NCI-H146 (cell line): Measurements from ENCODE around the gene ERMP1.

Experiments used
- DNase-seq: peaks from one replicate; lab custom pipeline; 2025; lab: John Stamatoyannopoulos, UW

Gene ERMP1

GRCh38 chr9:5852987-5853386 lies 20.1 kb upstream of the ERMP1 start:
- no peak for DNase-seq

DNA sequence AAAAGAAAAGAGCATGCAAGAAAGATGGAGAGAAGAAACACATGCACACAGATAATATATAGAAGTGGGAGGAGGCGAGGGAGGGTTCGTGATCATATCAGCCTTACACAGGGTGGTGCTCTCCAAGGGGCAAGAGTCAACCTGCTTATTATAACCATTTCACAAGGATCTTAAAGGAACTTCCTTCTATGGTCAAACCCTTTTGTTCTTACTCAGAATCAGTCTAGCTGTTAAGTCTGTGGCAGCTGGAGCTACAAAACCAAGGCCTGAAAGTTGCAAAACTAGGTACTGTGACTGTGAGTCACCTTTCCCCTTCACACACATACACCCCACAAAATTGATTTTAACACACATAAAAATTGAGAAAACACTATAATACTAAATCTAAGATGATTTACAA lies 18.5 kb upstream of the ERMP1 start:
- no peak for DNase-seq

- DNase-seq = no peak
Measured at GRCh38 chr9:5850724-5851122, 17.8 kb upstream of the ERMP1 start.

DNA sequence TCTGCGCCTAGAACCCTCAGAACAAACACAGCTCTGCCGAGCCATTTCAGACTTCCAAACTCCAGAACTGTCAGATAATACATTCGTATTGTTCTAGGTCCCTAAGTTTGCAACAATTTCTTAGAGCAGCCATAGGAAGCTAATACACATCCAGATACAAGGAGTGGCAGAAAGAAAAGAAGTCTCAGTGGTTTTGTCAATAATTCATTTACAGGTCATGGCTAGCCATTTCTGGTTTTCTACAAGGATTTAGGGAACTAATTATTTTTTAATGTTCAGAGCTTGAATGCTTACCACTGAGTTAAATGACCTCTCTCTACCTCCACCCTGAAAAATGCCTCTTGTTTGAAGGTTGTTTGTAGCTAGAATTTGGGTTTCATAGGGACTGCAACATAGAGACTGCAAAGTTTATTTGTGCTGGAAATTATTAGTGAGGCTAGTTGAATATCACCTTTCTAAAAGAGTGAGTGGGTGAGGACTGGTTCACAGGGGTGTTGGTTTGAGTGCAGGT lies 15.5 kb upstream of the ERMP1 start:
- no peak for DNase-seq

GRCh38 chr9:5846501-5846921 lies 13.6 kb upstream of the ERMP1 start:
- DNase-seq = no peak

DNA sequence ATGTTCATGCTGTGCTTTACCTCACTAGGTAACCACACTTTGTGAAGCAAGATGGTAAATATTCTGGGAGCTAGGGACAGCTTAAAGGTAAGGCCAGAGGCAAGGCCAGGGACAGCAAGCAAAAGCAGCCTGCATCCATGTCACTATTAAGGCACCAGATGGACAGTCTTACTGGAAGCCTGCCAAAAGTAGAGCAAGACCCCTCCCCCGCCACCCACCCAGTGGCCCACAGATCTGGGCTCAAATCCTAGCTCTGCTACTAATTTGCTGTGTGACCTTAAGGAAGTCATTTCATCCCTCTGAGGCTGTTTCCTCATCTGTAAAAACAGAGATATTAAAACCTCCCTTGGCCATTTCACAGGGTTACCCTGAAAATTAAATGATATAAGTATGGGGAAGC lies 13.2 kb upstream of the ERMP1 start:
- DNase-seq = no peak

GRCh38 chr9:5845157-5845531 lies 12.2 kb upstream of the ERMP1 start:
- no peak for DNase-seq

DNA sequence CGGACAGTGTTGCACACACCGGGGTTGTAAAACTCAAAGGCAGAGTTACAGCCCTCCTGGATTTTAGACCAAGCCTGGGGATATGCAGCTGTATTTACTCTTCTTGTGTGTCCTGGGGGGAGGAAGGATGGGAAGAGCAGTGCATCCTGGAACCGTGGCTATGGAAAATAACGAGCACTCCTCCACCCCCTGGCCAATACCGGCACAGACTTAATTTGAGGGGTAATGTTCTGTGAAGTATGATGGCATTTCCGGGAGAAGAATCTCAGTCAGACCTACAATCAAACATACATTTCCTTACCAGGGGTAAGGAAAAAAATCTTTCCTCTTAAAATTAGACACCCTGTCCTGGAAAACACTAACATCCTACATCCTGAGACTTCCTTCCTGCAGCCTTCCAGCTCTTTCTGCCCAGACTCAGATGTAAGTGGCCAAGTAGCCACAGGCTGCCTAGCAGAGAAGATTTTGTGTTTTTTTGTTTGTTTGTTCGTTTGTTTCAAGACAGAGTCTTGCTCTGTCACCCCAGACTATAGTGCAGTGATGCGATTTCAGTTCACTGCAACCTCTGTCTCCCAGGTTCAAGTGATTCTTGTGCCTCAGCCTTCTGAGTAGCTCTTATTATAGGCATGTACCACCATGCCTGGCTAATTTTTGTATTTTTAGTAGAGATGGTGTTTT lies 11.0 kb upstream of the ERMP1 start:
- peak; percentile 97 for DNase-seq

- peak; percentile 47 for DNase-seq
Measured at GRCh38 chr9:5842929-5843793, 10.2 kb upstream of the ERMP1 start.

DNA sequence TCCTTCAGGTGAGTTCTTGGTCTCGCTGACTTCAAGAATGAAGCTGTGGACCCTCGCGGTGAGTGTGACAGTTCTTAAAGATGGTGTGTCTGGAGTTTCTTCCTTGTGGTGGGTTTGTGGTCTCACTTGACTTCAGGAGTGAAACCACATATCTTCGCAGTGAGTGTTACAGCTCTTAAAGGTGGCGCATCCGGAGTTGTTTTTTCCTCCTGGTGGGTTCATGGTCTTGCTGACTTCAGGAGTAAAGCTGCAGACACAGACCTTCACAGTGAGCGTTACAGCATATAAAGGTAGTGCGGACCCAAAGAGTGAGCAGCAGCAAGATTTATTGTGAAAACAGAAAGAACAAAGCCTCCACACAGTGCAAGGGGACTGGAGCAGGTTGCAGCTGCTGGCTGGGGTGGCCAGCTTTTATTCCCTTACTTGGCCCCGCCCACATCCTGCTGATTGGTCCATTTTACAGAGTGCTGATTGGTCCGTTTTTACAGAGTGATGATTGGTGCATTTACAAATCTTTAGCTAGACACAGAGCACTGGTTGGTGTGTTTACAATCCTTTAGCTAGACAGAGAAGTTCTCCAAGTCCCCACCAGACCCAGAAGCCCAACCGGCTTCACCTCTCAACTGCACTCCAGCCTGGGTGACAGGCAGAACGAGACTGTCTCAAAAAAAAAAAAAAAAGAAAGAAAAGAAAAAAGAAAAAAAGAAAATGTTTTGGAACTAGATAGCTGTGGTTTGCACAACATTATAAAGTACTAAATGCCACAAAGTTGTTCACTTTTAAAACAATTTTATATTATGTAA lies 9.1 kb upstream of the ERMP1 start:
- DNase-seq = no peak

DNA sequence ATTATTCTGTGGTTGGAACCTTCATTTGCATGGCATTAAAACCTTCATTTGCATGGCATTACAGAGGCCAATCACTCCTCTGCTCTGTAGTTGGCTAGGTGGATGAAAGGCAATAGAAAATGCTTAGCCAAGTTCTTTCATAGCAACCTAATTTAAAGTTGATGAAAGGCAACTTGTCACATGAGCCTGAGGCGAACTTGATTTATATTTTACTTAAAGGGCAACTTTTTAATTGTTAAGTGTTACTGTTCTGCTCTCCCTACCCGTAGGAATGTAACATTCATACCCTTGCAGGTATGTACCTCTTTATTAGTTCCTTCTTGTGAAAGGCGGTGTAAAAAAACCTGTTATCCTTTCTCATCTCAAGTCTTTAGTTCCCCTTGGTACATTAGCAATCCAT lies 7.9 kb upstream of the ERMP1 start:
- no peak for DNase-seq

DNA sequence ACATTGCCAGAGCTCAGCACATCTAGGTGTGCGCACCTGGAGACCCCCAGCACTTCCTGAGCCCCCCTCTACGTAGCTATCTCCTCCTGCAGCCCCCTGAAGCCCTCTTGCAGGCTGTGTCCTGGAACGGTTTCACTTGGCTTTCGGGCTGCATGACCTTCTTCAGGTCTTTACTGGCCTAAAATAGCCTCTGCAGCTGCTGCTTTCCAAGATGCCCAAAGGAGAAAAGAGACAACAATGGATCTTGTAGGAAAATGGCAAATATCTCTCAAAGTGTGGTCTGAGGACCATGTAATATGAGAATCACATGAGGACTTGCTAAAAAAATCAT lies 6.6 kb upstream of the ERMP1 start:
- no peak for DNase-seq

- peak; percentile 83 for DNase-seq
Measured at GRCh38 chr9:5838884-5839571, 6.1 kb upstream of the ERMP1 start.

- no peak for DNase-seq
Measured at GRCh38 chr9:5835808-5836207, 2.9 kb upstream of the ERMP1 start.

DNA sequence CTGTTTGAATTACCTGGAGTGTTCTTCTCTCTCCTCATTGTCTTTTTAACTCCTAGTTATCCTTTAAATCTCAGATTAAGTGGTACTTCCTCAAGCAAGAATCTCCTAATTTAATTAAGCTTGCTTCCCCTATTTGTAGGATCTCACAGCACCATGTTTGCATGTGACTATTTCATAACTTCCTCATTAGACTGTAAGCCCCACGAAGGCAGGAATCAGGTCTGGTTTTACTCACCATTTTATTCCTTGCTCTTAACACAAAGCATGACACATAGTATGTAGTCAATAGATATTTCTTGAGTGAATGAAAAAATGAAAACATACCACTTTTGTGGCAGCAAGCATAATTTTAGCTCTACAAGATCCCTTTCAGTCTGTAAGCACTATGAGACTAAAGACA lies 1.3 kb upstream of the ERMP1 start:
- no peak for DNase-seq

GRCh38 chr9:5832071-5832537 lies 813 bp downstream of the ERMP1 start:
- no peak for DNase-seq

DNA sequence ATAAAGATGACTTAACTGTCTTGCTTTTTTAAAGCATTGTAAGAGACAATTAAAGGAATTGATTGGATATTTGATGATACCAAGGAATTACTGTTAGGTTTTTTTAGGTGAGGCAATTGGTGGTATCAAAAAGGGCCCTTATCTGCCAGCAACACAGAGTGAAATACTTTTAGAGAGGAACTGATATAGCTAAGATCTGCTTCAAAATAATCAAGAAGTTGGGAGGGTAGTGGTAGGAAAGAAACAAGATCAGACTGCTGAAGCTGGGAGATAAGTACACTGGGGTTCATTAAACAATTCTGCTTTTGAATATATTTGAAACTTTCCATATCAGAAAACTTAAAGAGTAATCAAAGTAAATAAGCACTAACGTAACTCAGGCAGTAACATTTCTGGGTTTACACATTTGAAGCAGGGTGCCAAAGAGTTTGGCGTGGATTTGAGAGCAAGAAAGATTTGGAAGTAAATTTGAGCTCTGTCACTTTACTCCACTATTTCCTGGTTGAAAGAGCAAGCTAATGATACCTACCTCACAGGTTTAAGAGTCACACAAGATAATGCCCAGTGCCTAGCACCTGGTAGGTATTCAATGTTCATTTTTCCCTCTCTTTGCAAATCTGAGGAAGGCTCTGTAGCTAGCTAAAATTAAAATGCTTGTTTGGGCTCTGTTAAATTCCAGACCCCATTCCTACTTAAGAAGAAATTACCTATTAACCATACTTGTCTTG lies 6.9 kb downstream of the ERMP1 start:
- no peak for DNase-seq

DNA sequence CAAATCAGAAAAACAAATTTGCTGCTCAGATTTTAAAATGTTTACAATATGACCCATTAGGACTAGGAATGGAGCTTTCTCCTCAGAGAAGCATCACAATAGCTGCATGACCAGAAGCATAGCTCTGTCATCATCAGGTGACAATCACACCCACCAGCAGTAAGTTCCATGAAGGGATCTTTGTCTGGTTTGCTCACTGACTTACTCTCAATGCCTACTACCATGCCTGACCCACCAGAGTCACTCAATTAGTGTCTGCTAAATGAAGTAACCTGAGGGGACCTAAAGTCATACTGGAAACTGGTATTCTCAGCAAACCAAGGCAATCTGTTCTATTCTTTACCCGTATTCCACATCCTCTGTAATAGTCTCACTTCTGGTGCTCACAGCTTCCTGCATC lies 7.7 kb downstream of the ERMP1 start:
- no peak for DNase-seq

- DNase-seq = no peak
Measured at GRCh38 chr9:5820425-5820824, 12.5 kb downstream of the ERMP1 start.

DNA sequence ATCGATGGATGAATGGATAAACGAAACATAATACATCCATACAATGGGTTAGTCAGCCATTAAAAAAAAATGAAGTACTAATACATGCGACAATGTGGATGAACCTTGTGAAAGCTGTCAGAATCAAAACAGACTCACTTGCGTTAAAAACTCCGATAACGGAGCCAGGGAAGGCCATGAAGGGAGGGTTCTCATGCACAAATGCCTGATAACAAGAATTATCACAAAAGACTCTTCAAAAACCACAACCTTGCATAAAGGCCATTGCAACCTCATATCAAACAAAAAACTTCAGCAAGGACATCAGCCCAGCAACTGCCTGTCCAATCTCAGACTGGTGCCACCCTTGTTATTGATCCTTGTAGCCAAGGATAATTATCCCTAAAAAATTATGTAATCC lies 13.7 kb downstream of the ERMP1 start:
- DNase-seq = no peak

- DNase-seq = no peak
Measured at GRCh38 chr9:5818424-5819142, 14.3 kb downstream of the ERMP1 start.
